ENCODE data around the gene ASB15.

Gene ASB15

GRCh38 chr7:123657304-123657685, 55.7 kb downstream of the ASB15 start:
- TF ChIP-seq MAX (IDR thresholded peaks at IDR 0.05; ENCODE audit: low read depth, low read length): no peak
- no peak for TF ChIP-seq CTCF (IDR thresholded peaks at IDR 0.05; ENCODE audit: low read depth, low read length)
- no peak for TF ChIP-seq MYC (IDR thresholded peaks at IDR 0.05; ENCODE audit: low read depth, low read length)
- no peak for TF ChIP-seq POLR2A (IDR thresholded peaks at IDR 0.05; ENCODE audit: extremely low read depth, insufficient read length)
- no peak for DNase-seq (ENCODE audit: low read depth)
- no peak overlapping the region for H3K4me3 ChIP-seq (ENCODE audit: low read depth, low read length)

GRCh38 chr7:123658023-123658422, 56.4 kb downstream of the ASB15 start:
- no peak overlapping the region for H3K4me3 ChIP-seq (ENCODE audit: low read depth, low read length)
- no peak for DNase-seq (ENCODE audit: low read depth)
- TF ChIP-seq POLR2A (IDR thresholded peaks at IDR 0.05; ENCODE audit: extremely low read depth, insufficient read length) (no peak), MAX (IDR thresholded peaks at IDR 0.05; ENCODE audit: low read depth, low read length) (no peak), CTCF (IDR thresholded peaks at IDR 0.05; ENCODE audit: low read depth, low read length) (no peak), MYC (IDR thresholded peaks at IDR 0.05; ENCODE audit: low read depth, low read length) (no peak)

GRCh38 chr7:123660514-123661354, 59.1 kb downstream of the ASB15 start:
- no peak overlapping the region for H3K4me3 ChIP-seq (ENCODE audit: low read depth, low read length)
- DNase-seq (ENCODE audit: low read depth): no peak
- TF ChIP-seq CTCF (IDR thresholded peaks at IDR 0.05; ENCODE audit: low read depth, low read length): no peak

GRCh38 chr7:123661765-123662164, 60.1 kb downstream of the ASB15 start:
- no peak for DNase-seq (ENCODE audit: low read depth)
- TF ChIP-seq MAX (IDR thresholded peaks at IDR 0.05; ENCODE audit: low read depth, low read length) (no peak), MYC (IDR thresholded peaks at IDR 0.05; ENCODE audit: low read depth, low read length) (no peak), POLR2A (IDR thresholded peaks at IDR 0.05; ENCODE audit: extremely low read depth, insufficient read length) (no peak), CTCF (IDR thresholded peaks at IDR 0.05; ENCODE audit: low read depth, low read length) (no peak)
- H3K4me3 ChIP-seq (ENCODE audit: low read depth, low read length): no peak overlapping the region

- no peak for DNase-seq (ENCODE audit: low read depth)
- no peak overlapping the region for H3K4me3 ChIP-seq (ENCODE audit: low read depth, low read length)
- TF ChIP-seq POLR2A (IDR thresholded peaks at IDR 0.05; ENCODE audit: extremely low read depth, insufficient read length) (no peak), MYC (IDR thresholded peaks at IDR 0.05; ENCODE audit: low read depth, low read length) (no peak), CTCF (IDR thresholded peaks at IDR 0.05; ENCODE audit: low read depth, low read length) (no peak), MAX (IDR thresholded peaks at IDR 0.05; ENCODE audit: low read depth, low read length) (no peak)
Observed at GRCh38 chr7:123662293-123662692, 60.7 kb downstream of the ASB15 start.

All from NB4 (cell line).